Measurements from ENCODE around the gene TNFAIP3.

- no peak for TF ChIP-seq CTCF (IDR thresholded peaks at IDR 0.05)
- no peak for TF ChIP-seq EZH2phosphoT487 (IDR thresholded peaks at IDR 0.05)
- no peak for TF ChIP-seq EZH2 (IDR thresholded peaks at IDR 0.05)
Observed at GRCh38 chr6:137879299-137879698, 12.2 kb downstream of the TNFAIP3 start.
